Ovary (tissue), 9 donors: ENCODE data around the gene PHLDB2. TPM values are rescaled to one million over a fixed set of nuclear protein-coding genes. Genes with fewer than 3 reads are reported as not detected.

Source experiments
- DNase-seq, 5 donors: peaks; one replicate each; pipeline ENCODE4 v3.0.0-alpha.2; 2019 to 2020
- H3K27ac ChIP-seq, 2 donors: fragments of 200-600 bp; one replicate each; pipeline versions ENCODE4 v1.5.1 to v1.8.0; 2019 to 2022
- H3K27me3 ChIP-seq: fragments of 200-600 bp; one replicate; pipeline ENCODE4 v1.8.0; 2022
- H3K36me3 ChIP-seq: fragments of 200-600 bp; sonication (generic); one replicate; pipeline ENCODE4 v1.5.1; 2019
- H3K4me1 ChIP-seq: one replicate; pipeline ENCODE4 v1.8.1; 2013; ENCODE audit warnings: mild to moderate bottlenecking, moderate library complexity; ENCODE audit not compliant: insufficient read depth
- H3K4me3 ChIP-seq: fragments of 200-600 bp; sonication (generic); one replicate; pipeline ENCODE4 v1.5.1; 2017
- H3K9me3 ChIP-seq, 2 donors: fragments of 200-600 bp in 1 of 2; sonication (generic) in 1 of 2; one replicate each; pipeline versions ENCODE4 v1.5.1 to v1.8.1; 2013 to 2019; ENCODE audit warnings: mild to moderate bottlenecking in 1 of 2, moderate library complexity in 1 of 2
- CTCF ChIP-seq, 3 donors: fragments of 450-650 bp in 2 of 3; fragments of 200-600 bp in 1 of 3; IDR thresholded peaks; one replicate each; pipeline versions ENCODE4 v1.5.1 to v1.8.0; 2016 to 2022; ENCODE audit warnings: antibody characterized with exemption in 3 of 3, mild to moderate bottlenecking in 1 of 3
- EP300 ChIP-seq: sonication (generic); formaldehyde crosslinking; IDR thresholded peaks from one replicate; pipeline ENCODE4 v1.6.1; 2017; ENCODE audit warnings: antibody characterized with exemption
- POLR2A ChIP-seq: fragments of 450-650 bp; IDR thresholded peaks from one replicate; pipeline ENCODE4 v1.6.1; 2017; ENCODE audit warnings: antibody characterized with exemption, mild to moderate bottlenecking, moderate library complexity
- WGBS, 3 donors: extraction: QIAGEN DNeasy Blood & Tissue Kit in 1 of 3; methylation state at CpG; one replicate each; pipeline versions ENCODE4 v1.1.5 to v1.1.7; 2013 to 2017; 5-methylcytosine and 5-hydroxymethylcytosine counted together
- intact Hi-C, 4 donors: fragments of 100-400 bp; cut with DNase I; formaldehyde crosslinking; loops; one replicate each; pipeline versions ENCODE4 v1.11.0 to v1.15.1; 2022 to 2023
- polyA plus RNA-seq, 2 donors: library from polyadenylated mRNA; stranded (reverse); fragments of 200-250 nt in 1 of 2; fragments of 350-450 nt in 1 of 2; fragmentation: Illumina TruSeq in 1 of 2; extraction: RNeasy Lipid Tissue Mini Kit (QIAGEN cat#74804) in 1 of 2; gene quantifications; one replicate each; pipeline ENCODE4 v1.2.3, GENCODE V29; 2013 to 2014
- total RNA-seq, 7 donors: library from RNA; depleted of rRNA in 2 of 7; stranded (reverse); fragments of >200 nt in 2 of 7; fragmentation: NEBNext Ultra II Directional in 3 of 7; extraction: Animal tissue kit (Norgen Biotek cat#: 25700) in 3 of 7; gene quantifications; one replicate each; pipeline versions ENCODE4 v1.1.0 to v1.2.4, GENCODE V29; 2016 to 2023
- donor health status: DM: no; HTN: no; CAD: no; lungs with moderate emphysema.
- donor health status: DM: no; HTN: no; CAD: no.
- donor health status: Bipolar disorder and iron deficiency.
- donor health status: DM: yes; HTN: yes; CAD: no.
- donor health status: DM: no; HTN: no; CAD: no.
- donor health status: DM: yes; HTN: yes; CAD: no.

PHLDB2 gene
- total and polyA plus RNA-seq, 9 donors, result 9.0 to 141 (median 19.3) TPM

GRCh38 chr3:111952866-111953450 is 93.9 kb downstream of the PHLDB2 start:
- intact Hi-C loops, result no loop called here
- H3K27ac ChIP-seq, result no peak overlapping the region
- H3K4me3 ChIP-seq, result no peak overlapping the region
- H3K36me3 ChIP-seq, result no peaks in the 10 kb centered on the region
- H3K4me1 ChIP-seq, result peaks cover 1% of the 10 kb centered on the region
- H3K9me3 ChIP-seq, result no peaks in the 10 kb centered on the region
- WGBS, 3 donors, result 78 to 91% (median 88%) methylated on average over 6 of the region's 6 CpGs
- no peak for DNase-seq
- no peaks in the 10 kb centered on the region for H3K27me3 ChIP-seq
- TF ChIP-seq EP300 (no peak), POLR2A (no peak), CTCF (IDR thresholded peaks at IDR 0.05) (no peak)

- intact Hi-C loops, result no loop called here
- Histone ChIP-seq H3K36me3 (no peaks in the 10 kb centered on the region), H3K27me3 (no peaks in the 10 kb centered on the region), H3K27ac (no peak overlapping the region), H3K4me1 (peaks cover 1% of the 10 kb centered on the region), H3K4me3 (no peak overlapping the region), H3K9me3 (no peaks in the 10 kb centered on the region)
- no peak for DNase-seq
- no peak for TF ChIP-seq CTCF (IDR thresholded peaks at IDR 0.05)
- TF ChIP-seq EP300, result no peak
- TF ChIP-seq POLR2A, result no peak
- 68 to 71% (median 71%) methylated on average over 6 of the region's 6 CpGs for WGBS, 3 donors
Measured at GRCh38 chr3:111954228-111954990, 95.3 kb downstream of the PHLDB2 start.

DNA sequence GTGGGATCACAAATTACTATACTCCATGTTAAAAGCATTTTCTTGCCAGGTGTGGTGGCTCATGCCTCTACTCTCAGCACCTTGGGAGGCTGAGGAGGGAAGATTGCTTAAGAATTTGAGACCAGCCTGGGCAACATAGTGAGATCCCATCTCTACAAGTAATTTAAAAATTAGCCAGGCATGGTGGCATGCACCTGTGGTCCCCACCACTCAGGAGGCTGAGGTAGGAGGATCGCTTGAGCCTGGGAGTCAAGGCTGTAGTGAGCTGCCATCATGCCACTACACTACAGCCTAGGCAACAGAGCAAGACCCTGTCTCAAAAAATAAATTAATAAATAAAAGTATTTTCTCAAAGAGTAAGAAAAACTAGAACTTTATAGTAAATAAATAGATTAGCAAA is 96.8 kb downstream of the PHLDB2 start:
- Histone ChIP-seq H3K27me3 (no peaks in the 10 kb centered on the region), H3K36me3 (no peaks in the 10 kb centered on the region), H3K27ac (no peak overlapping the region), H3K4me3 (no peak overlapping the region), H3K4me1 (peaks cover 1% of the 10 kb centered on the region), H3K9me3 (no peaks in the 10 kb centered on the region)
- TF ChIP-seq CTCF (IDR thresholded peaks at IDR 0.05) (no peak), POLR2A (no peak), EP300 (no peak)
- WGBS, 3 donors, result 100% methylated on average over 1 of the region's 1 CpG
- no peak for DNase-seq
- intact Hi-C loops, result no loop called here

DNA sequence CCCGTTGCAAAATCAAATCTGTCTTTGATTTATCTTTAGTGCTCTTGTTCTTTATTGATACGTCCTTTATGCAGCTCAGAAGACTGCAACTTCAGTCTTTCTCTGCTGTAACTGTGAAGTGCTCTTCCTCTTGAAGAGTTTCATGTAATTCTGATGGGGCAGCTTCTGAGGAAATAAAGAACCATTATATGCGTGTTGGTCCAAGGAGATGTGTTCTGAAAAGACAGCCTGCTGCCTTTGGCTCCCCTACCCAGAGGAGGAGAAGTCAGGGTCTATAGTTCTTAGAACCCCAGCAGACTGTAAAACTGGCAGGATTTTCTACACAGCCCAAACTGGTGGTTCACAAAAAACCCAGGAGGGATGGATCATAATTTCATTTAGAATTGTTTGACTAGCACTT is 97.4 kb downstream of the PHLDB2 start:
- Histone ChIP-seq H3K4me1 (peaks cover 1% of the 10 kb centered on the region), H3K9me3 (no peaks in the 10 kb centered on the region), H3K36me3 (no peaks in the 10 kb centered on the region), H3K27me3 (no peaks in the 10 kb centered on the region), H3K27ac (no peak overlapping the region), H3K4me3 (no peak overlapping the region)
- intact Hi-C loops, result no loop called here
- no peak for DNase-seq
- 93 to 94% (median 93%) methylated on average over 3 of the region's 3 CpGs for WGBS, 3 donors
- TF ChIP-seq CTCF (IDR thresholded peaks at IDR 0.05) (no peak), EP300 (no peak), POLR2A (no peak)
